CD4-positive, alpha-beta T cell treated with Interleukin-6 for 4 hours (primary cell): ENCODE measurements around the gene RARG.

Experiments
- DNase-seq: peaks from one replicate; pipeline ENCODE4 v3.0.0-alpha.2; 2020; ENCODE audit warnings: mixed read lengths

RARG gene

GRCh38 chr12:53222806-53223261, 9.2 kb downstream of the RARG start:
- no peak for DNase-seq

GRCh38 chr12:53222170-53222721, 9.8 kb downstream of the RARG start:
- no peak for DNase-seq

GRCh38 chr12:53221203-53222080, 10.6 kb downstream of the RARG start:
- peak; percentile 53 for DNase-seq

DNA sequence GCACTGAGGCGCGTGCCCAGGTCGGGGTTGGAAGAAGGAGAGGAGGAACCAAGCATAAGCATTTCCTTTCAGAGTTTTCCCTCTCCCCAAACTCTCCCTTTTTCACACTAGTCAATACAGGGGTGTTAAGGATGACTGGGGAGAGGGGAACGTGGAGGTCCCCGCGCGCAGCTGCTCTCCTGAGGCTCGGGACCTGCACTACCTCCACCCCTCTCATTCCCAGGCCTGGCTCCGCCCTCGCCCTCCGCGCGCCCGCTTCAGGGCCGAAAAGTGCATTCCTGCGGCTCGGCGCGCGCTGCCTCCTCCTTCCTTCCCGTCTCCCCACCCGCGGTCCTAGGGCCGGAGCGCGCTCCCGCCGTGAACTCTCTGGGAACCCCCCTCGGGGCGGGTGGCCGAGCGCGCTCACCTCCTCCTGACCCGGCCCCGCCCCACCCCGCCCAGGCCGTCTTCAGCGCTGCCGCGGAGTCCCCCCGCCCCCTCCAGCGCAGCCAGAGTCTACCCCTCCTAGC, 11.3 kb downstream of the RARG start:
- peak; percentile 84 for DNase-seq

DNA sequence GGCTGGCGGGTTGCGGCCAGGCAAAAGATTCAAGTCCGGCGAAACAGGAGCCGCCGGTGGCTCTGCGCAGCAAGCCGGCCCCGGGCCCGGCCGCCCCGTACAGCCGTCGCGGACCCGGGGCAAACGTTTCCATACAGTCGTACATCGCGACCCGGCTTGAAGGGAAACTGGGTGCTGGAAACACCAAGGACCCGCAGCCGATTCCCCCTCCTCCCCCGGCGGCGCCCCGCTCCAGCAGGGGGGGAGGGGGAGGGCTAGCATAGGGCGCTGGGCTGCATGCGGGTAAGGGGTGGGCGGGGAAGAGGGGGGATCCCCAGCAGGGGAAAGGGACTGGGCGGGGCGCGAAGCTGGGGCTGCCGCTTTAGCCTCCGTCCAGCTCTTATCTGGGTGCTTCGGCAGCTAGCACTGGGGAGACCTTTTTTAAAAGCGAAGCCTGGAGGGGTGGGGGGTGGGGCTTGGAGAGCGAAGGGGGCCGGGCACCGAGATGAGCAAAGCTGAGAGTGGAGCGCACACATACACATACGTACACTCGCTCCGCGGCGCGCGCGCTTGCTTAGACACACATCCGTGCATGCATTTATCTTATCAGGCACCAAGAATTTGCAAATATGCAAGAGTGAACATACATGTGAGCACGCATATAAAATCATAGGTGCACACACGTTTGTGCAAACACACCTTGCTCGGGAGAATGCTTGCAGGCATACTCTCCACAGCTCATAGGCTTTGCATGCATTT, 11.9 kb downstream of the RARG start:
- DNase-seq = peak; percentile 89

- peak; percentile 64 for DNase-seq
Measured at GRCh38 chr12:53219292-53219955, 12.6 kb downstream of the RARG start.

GRCh38 chr12:53218551-53219291, 13.3 kb downstream of the RARG start:
- no peak for DNase-seq

- peak; percentile 29 for DNase-seq
Measured at GRCh38 chr12:53217931-53218307, 14.1 kb downstream of the RARG start.

DNA sequence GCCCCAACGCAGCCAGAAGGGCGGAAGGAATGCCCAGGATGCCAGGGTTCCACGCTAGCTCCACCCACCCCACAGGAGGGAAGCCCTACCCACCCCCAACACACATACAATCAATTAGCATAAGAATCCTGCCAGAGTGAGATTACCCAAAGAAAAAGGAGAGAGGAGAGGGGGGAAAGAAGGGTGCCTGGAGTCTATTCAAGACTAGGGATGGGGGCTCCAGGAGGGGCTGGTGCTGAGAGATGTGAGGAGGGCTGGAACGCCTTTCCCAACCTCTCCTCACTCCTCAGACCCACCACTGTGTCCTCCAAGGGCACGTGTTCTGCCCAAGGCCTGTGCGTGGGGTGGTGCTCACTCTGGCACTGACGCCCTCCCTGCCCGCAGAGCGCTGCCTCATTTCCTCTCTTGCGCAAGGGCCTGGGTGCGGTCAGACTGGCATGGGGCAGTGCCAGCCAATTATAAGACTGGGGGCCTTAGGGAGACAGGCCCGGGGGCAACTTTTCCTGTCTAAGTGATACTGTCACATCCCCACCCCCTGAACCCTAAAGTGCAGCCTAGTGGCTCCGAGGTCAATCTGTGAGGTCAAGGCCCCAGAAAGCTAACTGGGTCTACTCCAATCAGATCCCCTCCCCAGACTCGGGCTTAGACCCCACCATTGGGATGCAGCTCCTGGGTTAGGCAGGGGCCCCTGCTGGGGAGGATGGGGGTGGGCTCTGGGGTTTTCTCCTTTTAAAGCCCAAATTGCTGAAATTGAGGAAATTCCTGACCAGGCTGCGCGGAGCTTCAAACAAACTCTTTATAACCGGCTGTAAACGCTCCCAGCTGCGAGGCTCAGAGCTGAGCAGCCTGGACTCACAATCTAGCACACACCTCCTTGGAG, 14.7 kb downstream of the RARG start:
- DNase-seq = peak; percentile 61

GRCh38 chr12:53215497-53215896, 16.5 kb downstream of the RARG start:
- no peak for DNase-seq

- DNase-seq = peak; percentile 2
Measured at GRCh38 chr12:53214687-53215455, 17.1 kb downstream of the RARG start.

- DNase-seq = peak; percentile 1
Measured at GRCh38 chr12:53214221-53214620, 17.8 kb downstream of the RARG start.

GRCh38 chr12:53213348-53213747, 18.7 kb downstream of the RARG start:
- DNase-seq = peak; percentile 90

DNA sequence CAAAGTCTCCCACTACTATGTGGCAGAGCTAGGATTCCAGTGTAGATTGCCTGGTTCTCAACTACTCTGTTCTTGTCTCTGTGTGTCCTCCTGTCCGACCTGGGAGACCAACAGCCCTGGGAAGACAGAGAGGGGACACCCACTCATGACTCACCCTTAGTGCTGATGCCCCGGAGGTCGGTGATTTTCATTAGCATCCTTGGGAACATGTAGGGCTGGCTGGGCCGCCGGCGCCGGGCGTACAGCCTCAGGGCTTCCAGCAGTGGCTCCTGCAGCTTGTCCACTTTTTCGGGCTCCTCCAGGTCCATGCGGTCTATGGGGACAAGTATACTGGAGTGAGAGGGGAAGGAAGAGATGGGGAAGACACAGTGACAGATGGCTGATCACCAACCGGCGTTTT, 19.1 kb downstream of the RARG start:
- no peak for DNase-seq

DNA sequence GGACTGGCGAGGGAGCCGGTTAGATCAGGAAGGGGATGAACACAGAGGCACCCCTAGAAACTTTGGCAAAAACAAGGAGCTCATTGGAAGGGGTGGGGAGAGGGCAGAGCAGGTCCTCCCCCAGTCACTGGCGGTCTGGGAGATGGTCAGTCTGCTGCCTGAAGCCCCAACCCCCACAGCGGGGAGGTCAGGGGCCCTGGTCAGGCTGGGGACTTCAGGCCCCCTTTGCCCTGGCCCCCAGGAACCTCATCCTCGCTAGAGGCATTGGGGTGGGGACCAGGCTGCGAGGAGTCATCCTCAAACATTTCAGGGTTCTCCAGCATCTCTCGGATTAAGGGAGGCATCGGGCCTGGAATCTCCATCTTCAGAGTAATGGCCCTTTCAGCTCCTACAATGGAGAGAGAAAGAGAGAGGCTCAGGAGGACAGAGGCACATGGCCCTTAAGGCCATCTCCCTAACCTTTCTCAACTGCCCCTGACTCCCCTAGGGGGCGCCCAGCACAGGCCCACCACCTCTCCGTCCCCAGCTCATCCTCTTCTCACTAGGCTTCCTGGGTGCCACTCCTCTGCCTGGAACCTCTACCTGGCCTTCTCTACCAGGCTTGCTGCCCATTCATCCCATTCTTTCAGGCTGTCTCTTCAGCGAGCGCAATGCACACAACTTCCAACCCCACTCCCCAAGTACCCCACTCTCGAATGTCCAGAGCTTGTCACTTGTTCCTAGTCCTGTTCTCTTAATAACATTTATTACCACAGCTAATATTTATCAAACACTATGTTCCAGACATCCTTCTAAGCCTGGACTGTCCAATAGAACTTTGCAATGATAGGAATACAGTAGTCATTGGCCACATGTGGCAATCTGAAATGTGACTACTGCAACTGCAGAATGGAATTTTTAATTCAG, 20.3 kb downstream of the RARG start:
- peak; percentile 53 for DNase-seq

DNA sequence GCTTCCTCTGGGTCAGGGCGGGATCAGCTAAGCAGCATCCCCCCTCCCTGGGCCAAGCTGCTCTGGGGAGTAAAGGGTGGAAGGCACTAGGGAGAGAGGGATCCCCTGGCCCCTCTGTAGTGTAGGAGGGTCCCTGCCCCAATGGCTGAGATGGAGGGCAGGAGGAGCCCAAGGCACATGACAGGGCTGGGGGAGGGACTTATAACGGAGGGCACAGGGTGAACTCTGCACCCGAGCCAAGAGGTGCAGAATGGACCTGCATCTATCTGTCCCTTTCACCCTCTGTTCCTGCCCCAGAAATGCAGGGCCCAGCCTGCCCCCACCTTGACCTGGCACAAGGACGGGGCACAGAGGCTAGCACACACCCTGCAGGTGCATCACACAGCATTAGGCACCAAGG, 21.2 kb downstream of the RARG start:
- no peak for DNase-seq

DNA sequence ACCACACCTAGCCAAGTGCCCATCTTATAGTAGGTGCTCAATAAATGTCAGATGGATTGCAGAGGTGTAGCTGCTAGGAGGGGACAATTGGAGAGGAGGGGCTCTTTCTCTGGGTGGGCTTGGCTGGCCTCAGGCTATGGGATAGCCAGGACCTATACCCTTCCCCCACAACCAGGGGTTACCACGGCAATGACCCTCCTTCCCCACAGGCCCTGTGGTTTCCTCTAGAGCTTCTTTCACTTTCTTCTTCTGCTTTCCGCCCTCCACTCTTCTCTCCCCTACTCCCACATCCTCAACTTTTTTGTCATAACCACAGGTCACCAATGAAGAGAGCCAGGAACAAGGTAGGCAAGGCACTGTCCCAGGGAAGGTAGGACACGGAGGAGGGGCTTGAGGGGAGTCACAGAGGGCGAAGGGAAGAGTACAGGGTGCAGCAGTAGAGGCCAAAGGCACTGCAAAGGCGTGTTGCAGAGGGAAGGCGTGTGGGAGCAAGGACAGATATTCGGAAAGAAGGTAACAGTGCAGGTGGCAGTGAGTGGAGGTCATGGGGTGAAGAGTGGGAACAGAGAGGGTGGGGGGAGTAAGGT, 23.0 kb downstream of the RARG start:
- peak; percentile 43 for DNase-seq

- no peak for DNase-seq
Measured at GRCh38 chr12:53208435-53208834, 23.6 kb downstream of the RARG start.

DNA sequence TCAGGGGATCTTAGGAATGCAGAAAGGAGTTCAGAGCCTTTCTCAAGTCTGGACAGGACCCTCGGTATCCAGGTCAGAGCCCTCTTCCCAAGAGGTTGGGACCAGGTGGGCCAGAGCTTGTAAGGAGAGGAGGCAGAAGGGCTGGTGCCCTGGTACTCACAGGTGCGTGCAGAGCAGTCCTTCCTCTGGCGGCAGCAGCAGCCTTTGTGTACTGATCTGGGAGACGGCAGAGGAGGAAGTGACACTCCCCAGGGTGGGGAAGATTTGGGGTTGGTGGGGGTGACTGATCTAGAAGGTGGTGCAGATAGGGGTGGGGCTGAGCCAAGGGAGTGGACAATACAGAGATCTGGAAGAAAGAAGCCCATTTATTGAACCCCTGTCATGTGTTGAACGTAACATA, 25.0 kb downstream of the RARG start, which contains the start of gene ITGB7:
ITGB7 (minus strand) TSS at position 210 of the 400 bp plus-strand sequence. CDS start 6,808 bp downstream, outside the sequence.
- DNase-seq = peak; percentile 85
